PC-9 (cell line): Measurements from ENCODE around the gene NAPSA. TPM values are rescaled to one million over a fixed set of nuclear protein-coding genes. Genes with fewer than 3 reads are reported as not detected.
"Not testable (repeated sequence)": the region's sequence is repeated elsewhere in the genome, so short reads cannot be mapped to it uniquely, and the experiment has no call there.

Experiments
- BruUV-seq: library from RNA; stranded (reverse); fragments of 400-500 nt; replicated peaks from 2 replicates; lab custom pipeline; 2021; lab: Mats Ljungman, UMichigan
- CTCF ChIA-PET: fragments of 300-600 bp; sonication (Branson Sonifier 250); formaldehyde crosslinking; loops from one replicate; lab custom pipeline; 2022; ENCODE audit warnings: antibody characterized with exemption; lab: Charles Lee
- POLR2A ChIA-PET: fragments of 300-600 bp; sonication (Branson Sonifier 250); formaldehyde crosslinking; loops from one replicate; lab custom pipeline; 2022; ENCODE audit warnings: antibody characterized with exemption; ENCODE audit not compliant: unreplicated experiment; lab: Charles Lee
- DNase-seq, 2 experiments: peaks; one replicate each; pipeline versions ENCODE4 v3.0.0 to v3.0.0-alpha.2; 2015 to 2022; ENCODE audit warnings: mixed read lengths in 1 of 2
- H2AFZ ChIP-seq: fragments of 200-600 bp; sonication (generic); 2 replicates; pipeline ENCODE4 v1.8.1; 2017; ENCODE audit warnings: antibody characterized with exemption
- H3F3A ChIP-seq: fragments of 200-600 bp; sonication (generic); 2 replicates; pipeline ENCODE4 v1.8.1; 2017; ENCODE audit warnings: antibody characterized with exemption, mild to moderate bottlenecking, low read depth; ENCODE audit not compliant: insufficient read depth
- H3K27ac ChIP-seq: fragments of 200-600 bp; sonication (generic); 2 replicates; pipeline ENCODE4 v1.6.1; 2016; ENCODE audit warnings: mixed run types
- H3K27me3 ChIP-seq: fragments of 200-600 bp; sonication (generic); 2 replicates; pipeline ENCODE4 v1.6.1; 2016; ENCODE audit warnings: low read depth, mixed run types; ENCODE audit not compliant: insufficient read depth
- H3K36me3 ChIP-seq: fragments of 200-600 bp; sonication (generic); 2 replicates; pipeline ENCODE4 v1.6.1; 2016; ENCODE audit warnings: low read depth, mixed run types
- H3K4me1 ChIP-seq: fragments of 200-600 bp; sonication (generic); replicated peaks from 2 replicates; pipeline ENCODE4 v1.6.1; 2016; ENCODE audit warnings: mixed run types; ENCODE audit not compliant: insufficient read depth
- H3K4me2 ChIP-seq: fragments of 200-600 bp; sonication (generic); 2 replicates; pipeline ENCODE4 v1.6.1; 2017; ENCODE audit warnings: mixed run types
- H3K4me3 ChIP-seq: fragments of 200-600 bp; sonication (generic); 2 replicates; pipeline ENCODE4 v1.6.1; 2016; ENCODE audit warnings: mixed run types
- H3K79me2 ChIP-seq: fragments of 200-600 bp; sonication (generic); 2 replicates; pipeline ENCODE4 v1.6.1; 2017; ENCODE audit warnings: low read depth, mixed run types
- H3K9me2 ChIP-seq: fragments of 200-600 bp; sonication (generic); 2 replicates; pipeline ENCODE4 v1.8.1; 2017; ENCODE audit warnings: mild to moderate bottlenecking; ENCODE audit not compliant: insufficient read depth
- H3K9me3 ChIP-seq: fragments of 200-600 bp; sonication (generic); 2 replicates; pipeline ENCODE4 v1.8.1; 2016; ENCODE audit warnings: low read depth; ENCODE audit not compliant: insufficient read depth
- H4K20me1 ChIP-seq: fragments of 200-600 bp; sonication (generic); 2 replicates; pipeline ENCODE4 v1.8.1; 2017; ENCODE audit not compliant: insufficient read depth
- CTCF ChIP-seq: fragments of 200-600 bp; sonication (generic); conservative IDR thresholded peaks from 2 replicates; pipeline ENCODE4 v1.6.1; 2017; ENCODE audit warnings: mixed run types, antibody characterized with exemption, mild to moderate bottlenecking, moderate library complexity
- EZH2 ChIP-seq: fragments of 200-600 bp; sonication (generic); IDR thresholded peaks from 2 replicates; pipeline ENCODE4 v1.8.0; 2017; ENCODE audit warnings: antibody characterized with exemption, low read depth
- intact Hi-C: fragments of 100-400 bp; cut with micrococcal nuclease; formaldehyde crosslinking; loops from one replicate; pipeline ENCODE4 v1.10.0; 2022; ENCODE audit not compliant: unreplicated experiment
- total RNA-seq: library from RNA; stranded (reverse); gene quantifications from 2 replicates; pipeline ENCODE4 v1.2.3, GENCODE V29; 2021

The NAPSA gene
- total RNA-seq, 1 experiment from 2014 or later: 1.7 TPM

GRCh38 chr19:50358483-50359327 is 6.7 kb downstream of the NAPSA start:
- ChIA-PET POLR2A (no interaction called here), CTCF (no interaction called here)
- Histone ChIP-seq H3K9me3 (no peaks in the 10 kb centered on the region), H3K79me2 (no peaks in the 10 kb centered on the region), H3K9me2 (no peaks in the 10 kb centered on the region), H3K27me3 (peaks cover 3% of the 10 kb centered on the region; the same call in 1 of the 2 replicates), H3K36me3 (no peaks in the 10 kb centered on the region), H3K27ac (no peak overlapping the region), H3K4me3 (no peak overlapping the region), H4K20me1 (no peaks in the 10 kb centered on the region), H3K4me2 (no peak overlapping the region), H2AFZ (no peak overlapping the region), H3K4me1 (no peaks in the 10 kb centered on the region), H3F3A (peaks cover 4% of the 10 kb centered on the region; the same call in 1 of the 2 replicates)
- TF ChIP-seq CTCF: no peak
- no peak for TF ChIP-seq EZH2
- intact Hi-C loops: no loop called here
- BruUV-seq: no TSS peak
- DNase-seq: no peak

- H3K9me3 ChIP-seq: no peaks in the 10 kb centered on the region
- no peaks in the 10 kb centered on the region for H4K20me1 ChIP-seq
- H3K79me2 ChIP-seq: no peaks in the 10 kb centered on the region
- no peaks in the 10 kb centered on the region for H3K9me2 ChIP-seq
- no peak overlapping the region for H3K27ac ChIP-seq
- peak; percentile 45 to 64 for DNase-seq
- ChIA-PET POLR2A (no interaction called here), CTCF (interaction anchor here (0.7 kb wide), 1 partner anchor 185 kb away, joined by 4 read pairs; no protein-coding TSS in a partner anchor)
- no peak overlapping the region for H3K4me3 ChIP-seq
- H3K4me1 ChIP-seq: no peaks in the 10 kb centered on the region
- H3F3A ChIP-seq: peaks cover 4% of the 10 kb centered on the region; the same call in 1 of the 2 replicates
- intact Hi-C loops: loop anchor here (2.0 kb wide), 2 partner anchors 425 to 565 kb away; no protein-coding TSS in a partner anchor
- no peaks in the 10 kb centered on the region for H3K36me3 ChIP-seq
- peak overlapping the region; percentile 70 for H3K4me2 ChIP-seq
- peaks cover 7% of the 10 kb centered on the region for H3K27me3 ChIP-seq
- BruUV-seq: no TSS peak
- H2AFZ ChIP-seq: peak overlapping the region; percentile 71; the same call in 1 of the 2 replicates
- TF ChIP-seq EZH2: no peak
- peak; percentile 94 for TF ChIP-seq CTCF
These were observed 8.0 kb downstream of the NAPSA start for GRCh38 chr19:50357178-50358100.

GRCh38 chr19:50356691-50357177 is 8.7 kb downstream of the NAPSA start:
- H3K36me3 ChIP-seq: no peaks in the 10 kb centered on the region
- POLR2A ChIA-PET: no interaction called here
- no TSS peak for BruUV-seq
- no peak overlapping the region for H3K4me3 ChIP-seq
- H3K9me3 ChIP-seq: no peaks in the 10 kb centered on the region
- CTCF ChIA-PET: interaction anchor here (0.7 kb wide), 1 partner anchor 185 kb away, joined by 4 read pairs; no protein-coding TSS in a partner anchor
- H3K9me2 ChIP-seq: no peaks in the 10 kb centered on the region
- no peak overlapping the region for H2AFZ ChIP-seq
- 0 out of 2 replicates have a peak overlapping the region, but pooled peaks have one; percentile 70 for H3K4me2 ChIP-seq
- H3K4me1 ChIP-seq: no peaks in the 10 kb centered on the region
- intact Hi-C loops: loop anchor here (2.0 kb wide), 2 partner anchors 426 to 566 kb away; no protein-coding TSS in a partner anchor
- no peaks in the 10 kb centered on the region for H3K79me2 ChIP-seq
- DNase-seq: no peak
- peaks cover 4% of the 10 kb centered on the region; the same call in 1 of the 2 replicates for H3F3A ChIP-seq
- H3K27me3 ChIP-seq: peaks cover 14% of the 10 kb centered on the region
- TF ChIP-seq EZH2: no peak
- no peak for TF ChIP-seq CTCF
- no peak overlapping the region for H3K27ac ChIP-seq
- no peaks in the 10 kb centered on the region for H4K20me1 ChIP-seq

GRCh38 chr19:50353487-50353880 is 12.0 kb downstream of the NAPSA start:
- POLR2A ChIA-PET: interaction anchor here (0.7 kb wide), 1 partner anchor 143 kb away, joined by 8 read pairs; no protein-coding TSS in a partner anchor
- intact Hi-C loops: not testable (repeated sequence)

More at GRCh38 chr19:50353487-50353880, 12.0 kb downstream of the NAPSA start:
- H3K4me1 ChIP-seq, H3K79me2 ChIP-seq, BruUV-seq, H2AFZ ChIP-seq, DNase-seq, H3K4me3 ChIP-seq, H3K9me2 ChIP-seq, H3K27ac ChIP-seq, H3K36me3 ChIP-seq, H4K20me1 ChIP-seq, H3K9me3 ChIP-seq, H3K4me2 ChIP-seq, H3F3A ChIP-seq: not testable (repeated sequence)
- H3K27me3 ChIP-seq: peaks cover 14% of the 10 kb centered on the region
- CTCF ChIA-PET: interaction anchor here (0.7 kb wide), 1 partner anchor 207 kb away, joined by 5 read pairs; no protein-coding TSS in a partner anchor
